Right lobe of liver (tissue), 4 donors: ENCODE measurements around the gene ALOX15.

Source experiments
- CTCF ChIP-seq, 4 donors: fragments of 200-600 bp in 3 of 4; fragments of 450-650 bp in 1 of 4; IDR thresholded peaks; one replicate each; pipeline versions ENCODE4 v1.5.1 to v1.8.0; 2016 to 2022; ENCODE audit warnings: antibody characterized with exemption in 4 of 4, mild to moderate bottlenecking in 2 of 4
- POLR2A ChIP-seq: fragments of 450-650 bp; IDR thresholded peaks from one replicate; pipeline ENCODE4 v1.6.1; 2017; ENCODE audit warnings: antibody characterized with exemption, mild to moderate bottlenecking
- donor health status: DM: no; HTN: no; CAD: no.
- donor health status: DM: no; HTN: no; CAD: no.
- donor health status: DM: no; HTN: yes; CAD: no.

GRCh38 chr17:4593021-4593421, 48.5 kb downstream of the ALOX15 start:
- TF ChIP-seq CTCF (IDR thresholded peaks at IDR 0.05) (no peak), POLR2A (no peak)
